HG02759 (cell line): ENCODE data around the gene CKS2.
"Not testable (repeated sequence)": the region's sequence is repeated elsewhere in the genome, so short reads cannot be mapped to it uniquely, and the experiment has no call there.

ENCODE experiments used
- ATAC-seq: cut with Tn5 transposase; IDR thresholded peaks from one replicate; pipeline ENCODE4 v1.9.1; 2021; ENCODE audit warnings: mild to moderate bottlenecking, moderate library complexity; ENCODE audit not compliant: unreplicated experiment

Gene CKS2

GRCh38 chr9:89309608-89310474, 1.2 kb upstream of the CKS2 start:
- no peak for ATAC-seq

DNA sequence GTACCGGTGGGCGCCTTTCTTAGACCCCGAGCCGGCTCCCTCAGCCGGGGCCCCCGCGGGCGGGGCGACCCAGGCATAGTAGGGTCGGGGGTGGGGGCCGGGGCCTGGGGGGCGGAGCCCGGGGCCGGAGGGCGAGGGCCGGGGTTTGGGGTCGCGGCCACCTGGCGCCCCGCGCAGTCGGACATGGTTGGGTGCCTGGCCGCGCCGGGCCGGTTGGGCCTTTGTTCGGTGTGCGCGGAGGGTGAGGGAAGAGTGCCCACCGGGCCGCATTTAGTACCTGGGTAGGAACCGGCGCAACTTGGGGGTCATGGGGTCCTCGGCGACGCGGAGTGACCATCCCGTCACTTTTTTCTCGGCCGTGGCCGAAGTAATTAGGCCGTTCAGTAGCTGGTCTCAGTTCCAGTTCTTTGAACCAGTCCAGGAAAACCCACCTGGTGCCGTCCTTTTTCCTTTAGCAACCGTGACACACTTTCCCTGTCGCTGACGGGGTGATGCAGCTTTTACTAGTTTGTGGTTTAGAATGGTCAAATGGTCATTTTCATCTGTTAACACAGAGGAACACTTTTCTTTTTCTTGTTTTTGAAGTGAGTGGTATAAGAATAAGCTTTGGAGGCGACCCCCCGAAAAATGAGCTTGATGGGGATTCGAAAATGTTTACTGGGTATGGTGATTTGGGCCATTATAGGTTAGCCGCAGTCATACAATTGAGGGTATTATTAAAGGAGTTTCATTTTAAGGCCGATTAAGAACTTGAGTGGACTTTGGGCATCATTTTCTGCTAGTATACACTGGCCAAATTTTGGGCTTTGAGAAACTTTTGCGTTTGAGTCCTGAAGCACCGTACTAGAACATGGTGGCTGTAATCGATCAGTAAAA, 589 bp downstream of the CKS2 start:
- peak; percentile 4 for ATAC-seq

DNA sequence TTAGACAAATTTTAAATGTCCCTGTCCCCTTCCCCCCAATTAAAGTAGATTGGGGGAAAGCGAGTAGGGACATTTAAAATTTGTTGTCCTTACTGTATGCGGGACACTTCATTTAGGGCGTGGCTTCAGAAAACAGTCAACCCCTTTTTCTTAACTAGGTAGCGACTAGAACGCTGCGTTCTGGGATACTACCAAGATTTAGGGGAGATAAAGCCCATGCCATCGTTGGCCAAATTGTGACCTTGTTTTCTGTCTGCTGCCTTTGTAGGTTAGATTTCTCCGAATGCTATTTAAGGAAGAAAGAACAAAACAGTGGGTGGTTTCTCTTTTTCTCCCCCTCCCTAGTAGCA, 1.2 kb downstream of the CKS2 start:
- no peak for ATAC-seq

DNA sequence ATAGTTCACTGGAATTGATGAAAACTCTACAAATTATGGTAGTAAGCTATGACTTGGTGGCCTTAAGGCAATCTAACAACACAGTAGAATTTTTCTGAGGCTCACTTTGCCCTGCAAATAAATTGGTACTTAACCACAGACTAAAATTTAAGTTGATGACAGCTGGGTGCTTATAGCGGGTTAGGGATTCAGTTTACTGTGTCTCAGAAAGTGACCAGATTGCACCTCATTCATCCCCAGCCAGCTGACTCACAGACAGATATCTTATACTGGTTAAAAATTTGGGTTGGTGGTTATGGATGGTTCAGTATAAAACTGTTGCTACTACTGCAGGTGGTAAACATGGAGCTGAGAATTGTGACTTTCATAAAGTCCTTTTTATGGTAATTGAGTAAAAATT, 2.8 kb downstream of the CKS2 start:
- no peak for ATAC-seq

DNA sequence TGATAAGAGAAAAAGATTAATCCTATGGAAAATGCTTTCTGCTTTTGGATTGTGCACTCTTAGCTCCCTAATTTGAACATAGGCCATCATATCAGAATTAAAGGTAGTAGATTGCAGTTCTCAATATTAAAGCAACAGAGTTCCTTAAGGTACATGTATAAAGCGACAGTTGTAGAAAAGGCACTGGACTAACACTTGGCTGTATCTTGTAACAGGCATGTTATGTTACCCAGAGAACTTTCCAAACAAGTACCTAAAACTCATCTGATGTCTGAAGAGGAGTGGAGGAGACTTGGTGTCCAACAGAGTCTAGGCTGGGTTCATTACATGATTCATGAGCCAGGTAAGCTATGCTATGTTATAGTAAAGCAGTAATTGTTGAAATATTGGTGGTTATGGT, 4.0 kb downstream of the CKS2 start:
- ATAC-seq = no peak

DNA sequence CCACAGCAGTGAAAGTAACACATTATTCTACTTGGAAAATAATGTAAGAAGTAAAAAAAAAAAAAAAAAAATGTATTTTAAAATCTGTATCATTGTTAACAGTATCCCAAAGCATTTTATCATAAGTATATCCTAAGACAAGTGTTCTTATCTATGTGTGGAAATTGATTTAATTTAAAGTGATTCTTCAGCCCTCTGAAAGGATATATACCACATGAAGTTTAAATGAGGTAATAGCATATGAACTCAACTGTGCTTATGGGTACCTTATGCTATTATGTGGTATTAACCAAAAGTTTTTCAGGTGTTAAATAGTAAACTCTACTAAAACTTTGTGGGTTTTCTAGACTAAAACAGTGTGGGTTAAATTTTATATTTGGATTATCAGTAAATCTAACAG, 4.5 kb downstream of the CKS2 start:
- no peak for ATAC-seq

GRCh38 chr9:89317282-89317681, 6.3 kb downstream of the CKS2 start:
- ATAC-seq = no peak

DNA sequence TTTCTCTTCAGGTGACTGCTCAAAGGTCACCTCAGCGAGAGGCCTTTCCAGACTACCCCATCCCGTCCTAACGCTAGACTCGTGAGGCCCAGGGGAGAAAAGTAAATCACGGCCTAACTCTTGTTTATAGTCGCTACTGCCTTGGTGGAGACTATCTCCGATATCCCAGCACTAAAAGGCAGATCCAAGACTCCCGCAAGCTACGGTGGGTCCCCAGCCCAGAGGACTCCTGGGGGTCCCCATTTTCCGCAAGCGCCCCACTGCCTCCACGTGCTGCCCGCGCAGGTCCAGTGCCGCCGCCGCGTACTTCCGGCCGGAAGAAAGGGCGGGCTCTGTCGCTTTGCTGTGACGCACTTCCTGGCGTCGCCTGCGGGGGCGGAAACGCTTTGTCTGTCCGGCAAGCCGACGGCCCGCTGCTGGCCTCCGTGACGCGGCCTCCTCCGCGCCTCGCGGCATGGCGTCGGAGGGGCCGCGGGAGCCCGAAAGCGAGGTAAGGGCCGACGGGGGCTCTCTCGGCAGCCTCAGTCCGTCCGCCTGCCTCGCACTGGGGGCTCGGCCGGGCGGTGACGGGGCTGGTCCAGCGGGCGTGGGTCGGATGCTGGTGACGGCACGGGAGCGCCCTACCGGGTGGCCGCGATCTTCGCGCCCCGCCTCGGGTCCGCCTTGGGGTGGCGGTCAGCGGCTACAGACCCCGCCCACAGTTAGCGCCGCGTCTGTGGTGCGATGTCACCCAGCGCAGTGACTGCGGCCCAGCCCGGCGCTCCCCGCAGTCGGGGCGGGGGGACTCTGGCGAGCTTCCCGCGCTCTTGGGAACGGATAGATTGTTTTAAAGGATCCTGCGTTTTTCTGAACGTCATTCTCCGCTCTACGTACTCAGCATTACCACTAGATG, 7.4 kb downstream of the CKS2 start, which contains the start of gene SECISBP2:
Gene SECISBP2 (plus strand): TSS at position 378 of the 892 bp plus-strand sequence. CDS start 77 bp downstream, at position 455.
- ATAC-seq = peak; percentile 91

DNA sequence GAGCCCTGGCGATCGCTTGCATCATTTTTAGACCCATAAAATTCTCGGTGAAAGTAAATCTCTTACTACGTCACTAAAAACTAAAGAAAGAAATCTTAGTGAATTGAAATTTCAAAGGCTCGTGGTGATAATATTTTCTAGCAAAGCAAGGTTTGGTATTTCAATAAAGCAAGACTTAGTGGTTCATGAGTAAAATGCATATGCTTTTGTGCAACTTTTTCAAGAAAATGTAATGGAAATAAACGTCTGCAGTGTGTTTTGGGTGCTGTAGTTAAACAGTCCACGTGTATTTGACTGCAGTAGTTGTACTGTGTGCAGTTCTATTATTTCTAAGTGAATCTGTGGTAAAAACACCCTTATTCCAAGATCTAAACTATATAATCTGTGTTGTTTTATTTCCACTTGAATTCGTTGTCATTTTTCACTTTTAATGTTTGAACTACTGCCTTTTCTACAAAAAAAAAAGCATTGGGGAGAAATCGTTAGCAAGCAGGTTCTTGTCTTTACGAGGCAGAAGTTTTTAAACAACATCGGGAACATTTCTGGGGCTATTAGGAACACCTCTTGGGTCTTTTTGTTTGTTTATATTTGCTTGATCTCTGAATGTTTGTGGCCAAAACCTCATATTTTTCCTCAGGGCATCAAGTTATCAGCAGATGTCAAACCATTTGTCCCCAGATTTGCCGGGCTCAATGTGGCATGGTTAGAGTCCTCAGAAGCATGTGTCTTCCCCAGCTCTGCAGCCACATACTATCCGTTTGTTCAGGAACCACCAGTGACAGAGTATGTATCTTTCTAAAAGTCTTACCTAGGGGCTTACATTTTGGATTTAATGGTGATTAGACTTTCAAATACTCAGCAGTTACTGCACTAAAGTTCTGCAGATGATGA, 8.3 kb downstream of the CKS2 start:
- ATAC-seq = no peak

GRCh38 chr9:89323390-89323789, 12.4 kb downstream of the CKS2 start:
- no peak for ATAC-seq

- ATAC-seq = no peak
Observed at GRCh38 chr9:89325733-89326132, 14.7 kb downstream of the CKS2 start.

DNA sequence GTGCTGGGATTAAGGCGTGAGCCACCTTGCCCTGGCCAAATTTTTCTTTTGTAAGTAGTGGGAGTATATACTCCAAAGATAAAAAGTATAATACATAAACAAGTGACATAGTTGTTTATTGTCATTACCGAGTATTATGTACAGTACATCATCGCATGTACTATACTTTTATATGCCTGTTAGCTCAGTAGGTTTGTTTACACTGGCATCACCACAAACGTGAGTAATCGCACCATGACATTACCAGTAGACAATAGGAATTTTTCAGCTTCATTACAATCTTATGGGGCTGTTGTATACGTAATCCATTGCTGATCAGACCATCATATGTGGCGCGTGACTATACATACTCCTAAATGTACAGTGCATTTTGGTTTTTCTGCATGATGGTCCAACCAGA, 17.1 kb downstream of the CKS2 start:
- no peak for ATAC-seq

DNA sequence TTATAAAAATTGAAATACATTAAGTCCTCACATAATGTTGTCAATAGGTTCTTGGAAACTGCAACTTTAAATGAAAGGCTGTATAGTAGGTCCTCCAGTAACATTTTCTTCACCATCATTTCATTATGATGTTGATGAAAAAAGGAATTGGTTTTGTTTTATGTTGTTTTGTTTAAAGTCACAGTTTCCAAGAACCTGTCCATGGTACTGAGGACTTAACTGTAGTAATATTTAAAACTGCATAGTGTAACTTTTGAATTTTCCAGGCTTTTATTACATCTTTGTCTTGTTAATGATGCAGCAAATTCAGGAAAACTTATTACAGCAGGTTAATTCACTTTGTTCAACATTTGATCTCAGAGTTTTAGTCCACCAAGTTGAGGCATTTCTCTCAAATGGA, 18.9 kb downstream of the CKS2 start:
- ATAC-seq = no peak

DNA sequence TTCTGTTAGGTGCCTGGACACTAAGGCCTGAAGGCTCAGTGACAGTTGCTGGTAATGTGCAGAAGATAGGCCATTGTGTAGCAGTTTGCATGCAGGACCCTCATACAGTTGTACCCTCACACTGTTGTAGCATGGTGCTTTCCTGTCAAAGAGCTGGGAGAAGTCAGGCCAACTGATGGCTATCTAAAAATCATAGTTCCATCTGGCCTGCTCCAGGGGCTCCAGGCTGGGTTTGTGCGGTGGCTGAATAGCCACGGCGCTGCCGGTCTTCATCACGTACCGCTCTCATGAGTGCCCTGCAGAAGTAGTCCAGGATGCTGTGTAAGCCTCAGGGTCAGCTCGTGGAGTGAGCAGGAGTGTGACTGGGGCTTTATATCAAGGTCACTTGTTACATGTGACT, 19.5 kb downstream of the CKS2 start:
- no peak for ATAC-seq

DNA sequence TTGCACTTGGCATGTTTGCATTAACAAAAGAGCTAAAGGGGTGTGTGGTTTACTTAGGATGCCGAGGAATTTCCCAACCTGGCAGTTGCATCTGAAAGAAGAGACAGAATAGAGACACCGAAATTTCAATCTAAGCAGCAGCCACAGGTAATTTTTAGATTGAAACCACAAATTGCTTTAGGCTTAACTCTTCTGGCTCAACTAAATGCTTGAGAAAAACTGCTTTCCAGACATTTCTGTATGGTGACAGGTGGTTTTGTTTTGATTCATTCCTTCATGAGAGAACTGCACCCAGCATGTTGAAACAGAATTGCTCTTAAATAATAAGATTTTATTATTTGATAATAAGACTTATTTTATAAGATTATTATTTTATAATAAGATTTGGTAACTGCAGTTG, 28.8 kb downstream of the CKS2 start:
- ATAC-seq = no peak

DNA sequence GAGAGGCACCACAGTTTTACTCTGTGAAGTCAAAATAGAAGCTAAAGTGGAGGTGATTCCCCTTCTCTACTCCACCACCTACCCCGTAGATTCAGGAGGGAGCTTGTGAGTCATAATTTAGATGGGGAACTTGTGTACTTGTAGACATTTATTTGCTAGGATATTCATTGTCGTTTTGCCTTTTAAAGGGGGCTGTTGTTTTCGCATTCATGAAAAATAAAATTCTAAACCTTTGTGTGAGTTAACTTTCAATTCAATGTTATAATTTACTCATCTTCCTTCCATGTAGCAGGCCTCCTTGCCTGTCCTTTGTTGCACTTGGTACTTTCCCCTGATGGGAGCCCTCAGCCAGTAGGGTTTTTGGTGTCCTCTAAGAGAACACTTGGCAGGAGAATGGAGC, 29.3 kb downstream of the CKS2 start:
- ATAC-seq = peak; percentile 70

- no peak for ATAC-seq
Observed at GRCh38 chr9:89342213-89342612, 31.2 kb downstream of the CKS2 start.

DNA sequence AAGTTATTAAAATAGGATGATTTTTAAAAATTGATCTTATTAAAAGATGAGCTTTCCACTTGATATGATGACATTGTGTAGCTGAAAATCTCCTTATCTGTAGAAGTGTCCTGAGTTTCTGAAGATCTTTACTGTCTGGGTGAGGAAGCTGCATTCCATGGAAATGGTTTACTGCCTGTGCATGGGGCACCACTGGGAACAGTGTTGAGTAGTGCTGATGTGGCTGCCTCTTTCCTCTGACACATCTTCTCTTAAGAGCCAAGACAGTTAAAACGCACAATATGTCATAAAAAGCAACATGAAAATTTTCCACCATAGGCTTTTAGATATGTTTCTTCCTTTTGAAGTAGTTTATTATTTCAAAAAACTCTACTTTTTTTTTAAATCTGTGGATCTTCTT, 32.0 kb downstream of the CKS2 start:
- no peak for ATAC-seq

GRCh38 chr9:89343812-89344211, 32.8 kb downstream of the CKS2 start:
- not testable (repeated sequence) for ATAC-seq

DNA sequence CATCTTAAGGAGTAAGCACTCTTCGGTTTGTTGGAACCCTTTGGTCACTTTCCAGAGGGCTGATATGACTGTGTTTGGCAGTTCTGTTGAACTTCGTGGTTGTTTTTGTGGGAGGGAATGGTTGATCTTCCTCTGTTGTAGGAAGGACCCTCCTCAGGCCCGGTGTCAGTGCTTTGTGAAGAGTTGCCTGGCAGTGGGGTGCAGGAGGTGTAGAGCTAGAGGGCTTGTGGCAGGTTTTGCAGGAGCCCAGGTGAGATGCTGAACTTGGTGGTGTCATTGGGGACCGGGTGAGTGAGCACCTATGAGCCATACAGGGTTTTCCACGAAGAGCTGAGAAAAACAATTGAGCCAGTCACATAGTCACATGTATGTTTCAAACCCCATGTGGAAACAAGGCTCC, 34.5 kb downstream of the CKS2 start:
- no peak for ATAC-seq
